ENCODE measurements around the gene GDF2. TPM values are rescaled to one million over a fixed set of nuclear protein-coding genes. Genes with fewer than 3 reads are reported as not detected.

GDF2 gene
- total RNA-seq, 4 donors from 2014 or later, result not detected

- H3K4me1 ChIP-seq, result no peaks in the 10 kb centered on the region
- TF ChIP-seq CTCF (IDR thresholded peaks at IDR 0.05) (no peak), POLR2A (IDR thresholded peaks at IDR 0.05) (no peak)
- DNase-seq, result no peak
- H3K27ac ChIP-seq, result no peak overlapping the region
- no peak overlapping the region for H3K4me3 ChIP-seq
- no peaks in the 10 kb centered on the region for H3K9me3 ChIP-seq
- intact Hi-C loops (cut with DNase I), result no loop called here
- H3K27me3 ChIP-seq, result no peaks in the 10 kb centered on the region
- H3K36me3 ChIP-seq, result no peaks in the 10 kb centered on the region
- 30 to 69% methylated on average over 3 to 12 of the region's 13 CpGs for WGBS, 2 donors
Observed at GRCh38 chr10:47346581-47347302, 24.5 kb downstream of the GDF2 start.

- H3K4me3 ChIP-seq, result no peak overlapping the region
- 66 to 72% methylated on average over 2 to 4 of the region's 4 CpGs for WGBS, 2 donors
- no peak overlapping the region for H3K27ac ChIP-seq
- intact Hi-C loops (cut with DNase I), result no loop called here
- TF ChIP-seq POLR2A (IDR thresholded peaks at IDR 0.05) (no peak), CTCF (IDR thresholded peaks at IDR 0.05) (no peak)
- no peak for DNase-seq
- H3K9me3 ChIP-seq, result no peaks in the 10 kb centered on the region
- no peaks in the 10 kb centered on the region for H3K4me1 ChIP-seq
- H3K27me3 ChIP-seq, result no peaks in the 10 kb centered on the region
- no peaks in the 10 kb centered on the region for H3K36me3 ChIP-seq
Observed at GRCh38 chr10:47347303-47347675, 25.0 kb downstream of the GDF2 start.

- intact Hi-C loops (cut with DNase I), result no loop called here
- Histone ChIP-seq H3K27me3 (no peaks in the 10 kb centered on the region), H3K36me3 (no peaks in the 10 kb centered on the region), H3K27ac (no peak within 1 kb of the TSS), H3K4me1 (no peaks in the 10 kb centered on the region), H3K9me3 (no peaks in the 10 kb centered on the region), H3K4me3 (no peak within 1 kb of the TSS)
- TF ChIP-seq POLR2A (IDR thresholded peaks at IDR 0.05) (no peak), CTCF (IDR thresholded peaks at IDR 0.05) (no peak)
- WGBS, 2 donors, result 67% methylated on average over 3 of the region's 5 CpGs; no CpG with 5 or more reads in 1 of the 2 donors
- no peak for DNase-seq
Observed at GRCh38 chr10:47348138-47348651, 25.9 kb downstream of the GDF2 start, which contains the start of gene RBP3. Gene RBP3 (plus strand): TSS chr10:47348363. CDS start chr10:47348485, 122 bp downstream.

- intact Hi-C loops (cut with DNase I), result no loop called here
- no CpG with 5 or more reads among the region's 36 CpGs for WGBS, 2 donors
- Histone ChIP-seq H3K36me3 (no peaks in the 10 kb centered on the region), H3K27ac (no peak overlapping the region), H3K4me3 (no peak overlapping the region), H3K4me1 (no peaks in the 10 kb centered on the region), H3K9me3 (no peaks in the 10 kb centered on the region), H3K27me3 (no peaks in the 10 kb centered on the region)
- DNase-seq, result no peak
- TF ChIP-seq POLR2A (IDR thresholded peaks at IDR 0.05) (no peak), CTCF (IDR thresholded peaks at IDR 0.05) (no peak)
Observed at GRCh38 chr10:47348661-47349470, 26.6 kb downstream of the GDF2 start.

GRCh38 chr10:47349516-47349915 lies 27.3 kb downstream of the GDF2 start:
- no peak overlapping the region for H3K27ac ChIP-seq
- H3K36me3 ChIP-seq, result no peaks in the 10 kb centered on the region
- no peaks in the 10 kb centered on the region for H3K4me1 ChIP-seq
- no peaks in the 10 kb centered on the region for H3K9me3 ChIP-seq
- intact Hi-C loops (cut with DNase I), result no loop called here
- H3K27me3 ChIP-seq, result no peaks in the 10 kb centered on the region
- TF ChIP-seq POLR2A (IDR thresholded peaks at IDR 0.05) (no peak), CTCF (IDR thresholded peaks at IDR 0.05) (no peak)
- WGBS, 2 donors, result 80 to 96% methylated on average over 3 to 15 of the region's 22 CpGs
- no peak overlapping the region for H3K4me3 ChIP-seq
- no peak for DNase-seq

Data from esophagus squamous epithelium (tissue), 5 donors.